GM12878 (cell line): ENCODE results near the gene RUFY3. TPM values are rescaled to one million over a fixed set of nuclear protein-coding genes. Genes with fewer than 3 reads are reported as not detected.

Experiments
- ATAC-seq: fragments of 200-7000 bp; cut with Tn5 transposase; 3 replicates; pipeline ENCODE4 v1.9.1; 2020; ENCODE audit warnings: mild to moderate bottlenecking, moderate library complexity
- BruUV-seq: library from RNA; stranded (reverse); fragments of 400-500 nt; replicated peaks from 2 replicates; lab custom pipeline; 2021; lab: Mats Ljungman, UMichigan
- CTCF ChIA-PET: fragments of 300-600 bp; sonication (Branson Sonifier 250); formaldehyde crosslinking; extraction: SDS; loops from one replicate; lab custom pipeline; 2021; ENCODE audit warnings: inconsistent platforms; lab: Yijun Ruan, JAX
- POLR2A ChIA-PET: fragments of 350-600 bp; formaldehyde crosslinking; extraction: SDS; loops from one replicate; lab custom pipeline; 2021; ENCODE audit warnings: inconsistent platforms; lab: Charles Lee
- RAD21 ChIA-PET: fragments of 300-600 bp; sonication (Branson Sonifier 250); formaldehyde crosslinking; loops from one replicate; lab custom pipeline; 2023; ENCODE audit warnings: antibody characterized with exemption; ENCODE audit not compliant: unreplicated experiment; lab: Charles Lee
- SMC1A ChIA-PET: fragments of 300-600 bp; sonication (Branson Sonifier 250); formaldehyde crosslinking; loops from one replicate; lab custom pipeline; 2023; ENCODE audit not compliant: unreplicated experiment, uncharacterized antibody; lab: Charles Lee
- DNase-seq: peaks from one replicate; pipeline ENCODE4 v3.0.0-alpha.2; 2011; ENCODE audit warnings: low read depth, low spot score
- FAIRE-seq: peaks from 3 replicates; lab custom pipeline; 2011; peaks lifted over from hg19 to GRCh38; lab: Jason Lieb, UNC
- H2AFZ ChIP-seq: 2 replicates; pipeline ENCODE4 v1.6.0; 2011; ENCODE audit warnings: low read depth, low read length, control low read depth; ENCODE audit not compliant: control insufficient read depth
- H3K27ac ChIP-seq: 2 replicates; pipeline ENCODE4 v1.5.1; 2011; ENCODE audit warnings: control low read depth; ENCODE audit not compliant: control insufficient read depth, insufficient read depth
- H3K27me3 ChIP-seq, 2 experiments: replicated peaks in 1 of 2; 2 replicates each; pipeline versions ENCODE4 v1.6.0 to v1.6.1; 2011; ENCODE audit warnings: low read length in 1 of 2; ENCODE audit not compliant: control insufficient read depth in 2 of 2, insufficient read depth in 2 of 2
- H3K36me3 ChIP-seq, 2 experiments: 2 replicates each; pipeline ENCODE4 v1.5.1; 2011; ENCODE audit warnings: low read length in 1 of 2; ENCODE audit not compliant: control insufficient read depth in 2 of 2, insufficient read depth in 2 of 2
- H3K4me1 ChIP-seq: 2 replicates; pipeline ENCODE4 v1.6.1; 2011; ENCODE audit warnings: mild to moderate bottlenecking, low read length, moderate library complexity, mixed read lengths; ENCODE audit not compliant: control insufficient read depth, insufficient read depth
- H3K4me2 ChIP-seq: 2 replicates; pipeline ENCODE4 v1.6.0; 2011; ENCODE audit warnings: control low read depth; ENCODE audit not compliant: control insufficient read depth, insufficient read depth
- H3K4me3 ChIP-seq: fragments of 200-600 bp; sonication (generic); 2 replicates; pipeline ENCODE4 v1.5.1; 2016
- H3K79me2 ChIP-seq: 2 replicates; pipeline ENCODE4 v1.6.0; 2011; ENCODE audit warnings: low read length; ENCODE audit not compliant: control insufficient read depth, insufficient read depth
- H3K9ac ChIP-seq: 2 replicates; pipeline ENCODE4 v1.8.0; 2011; ENCODE audit warnings: low read length, control low read depth, mixed read lengths; ENCODE audit not compliant: control insufficient read depth, insufficient read depth
- H3K9me3 ChIP-seq: replicated peaks from 3 replicates; pipeline ENCODE4 v1.5.1; 2011; ENCODE audit warnings: mild to moderate bottlenecking, low read length; ENCODE audit not compliant: control insufficient read depth, insufficient read depth
- H4K20me1 ChIP-seq: 2 replicates; pipeline ENCODE4 v1.6.0; 2011; ENCODE audit not compliant: control insufficient read depth, insufficient read depth
- ATF2 ChIP-seq: IDR thresholded peaks from 2 replicates; pipeline ENCODE4 v1.6.1; 2012; ENCODE audit warnings: low read length, inconsistent platforms
- BACH1 ChIP-seq: fragments of 450-650 bp; IDR thresholded peaks from 2 replicates; pipeline ENCODE4 v1.6.1; 2017; ENCODE audit warnings: mild to moderate bottlenecking, borderline replicate concordance
- DPF2 ChIP-seq: fragments of 450-650 bp; IDR thresholded peaks from 2 replicates; pipeline ENCODE4 v1.6.1; 2017; ENCODE audit warnings: mild to moderate bottlenecking
- IRF3 ChIP-seq: fragments of 450-650 bp; IDR thresholded peaks from 2 replicates; pipeline ENCODE4 v1.6.1; 2014; ENCODE audit warnings: mild to moderate bottlenecking
- MEF2B ChIP-seq: fragments of 450-650 bp; IDR thresholded peaks from 2 replicates; pipeline ENCODE4 v1.6.1; 2018; ENCODE audit warnings: mild to moderate bottlenecking, moderate library complexity; ENCODE audit not compliant: partially characterized antibody, poor library complexity, severe bottlenecking
- MTA3 ChIP-seq: IDR thresholded peaks from 2 replicates; pipeline ENCODE4 v1.6.1; 2012; ENCODE audit warnings: low read length, inconsistent platforms, borderline replicate concordance
- MYC ChIP-seq: IDR thresholded peaks from 2 replicates; pipeline ENCODE4 v1.6.1; 2011; ENCODE audit warnings: mild to moderate bottlenecking, low read length, moderate library complexity, inconsistent platforms; ENCODE audit not compliant: insufficient read depth, insufficient replicate concordance, insufficient read length, severe bottlenecking
- NBN ChIP-seq: fragments of 450-650 bp; IDR thresholded peaks from 2 replicates; pipeline ENCODE4 v1.6.1; 2016
- NFIC ChIP-seq: IDR thresholded peaks from 2 replicates; pipeline ENCODE4 v1.6.1; 2012; ENCODE audit warnings: low read depth, mild to moderate bottlenecking, inconsistent platforms, low read length, moderate library complexity
- NFYA ChIP-seq: IDR thresholded peaks from 2 replicates; pipeline ENCODE4 v1.6.1; 2011; ENCODE audit warnings: low read depth, mild to moderate bottlenecking, low read length, improper control_type of control experiment, borderline replicate concordance
- PML ChIP-seq: IDR thresholded peaks from 2 replicates; pipeline ENCODE4 v1.6.1; 2012; ENCODE audit warnings: low read length, inconsistent platforms
- PRDM15 ChIP-seq: fragments of 450-650 bp; formaldehyde crosslinking; IDR thresholded peaks from 2 replicates; pipeline ENCODE4 v1.4.0; 2020; ENCODE audit warnings: mild to moderate bottlenecking, moderate library complexity
- RAD21 ChIP-seq: IDR thresholded peaks from 2 replicates; pipeline ENCODE4 v1.6.1; 2011; ENCODE audit warnings: mild to moderate bottlenecking, low read depth, low read length, moderate library complexity; ENCODE audit not compliant: insufficient read depth
- RFX5 ChIP-seq: IDR thresholded peaks from 2 replicates; pipeline ENCODE4 v1.6.1; 2011; ENCODE audit warnings: low read depth, low read length, improper control_type of control experiment
- SP1 ChIP-seq: IDR thresholded peaks from one replicate; pipeline ENCODE4 v1.6.1; 2011; ENCODE audit warnings: low read depth, low read length
- YY1 ChIP-seq: IDR thresholded peaks from 2 replicates; pipeline ENCODE4 v1.6.1; 2011; ENCODE audit warnings: low read depth, mild to moderate bottlenecking, low read length
- WGBS: methylation state at CpG from one replicate; pipeline ENCODE4 v1.1.6; 2016; ENCODE audit warnings: low lambda C conversion rate; ENCODE audit not compliant: insufficient replicate concordance, insufficient coverage; ENCODE audit errors: missing lambda C conversion rate; 5-methylcytosine and 5-hydroxymethylcytosine counted together
- in situ Hi-C: fragments of 300-500 bp; cut with MboI; formaldehyde crosslinking; loops from 9 replicates; pipeline ENCODE4 v1.14.3; 2018; ENCODE audit warnings: mixed read lengths
- intact Hi-C: fragments of 100-400 bp; cut with micrococcal nuclease; formaldehyde crosslinking; loops from one replicate; pipeline ENCODE4 v1.14.2; 2022; ENCODE audit not compliant: unreplicated experiment
- polyA plus RNA-seq, 11 experiments: library from polyadenylated mRNA; depleted of rRNA in 4 of 11; unstranded in 6 of 11; stranded (reverse) in 5 of 11; fragments of >200 nt; fragmentation: Nextera tagmentation in 4 of 11; fragmentation: Illumina TruSeq in 1 of 11; extraction: Ambion mirVana in 4 of 11; extraction: Trizol in 1 of 11; gene quantifications; 1 replicate in 1 of 11; 2 replicates in 10 of 11; pipeline versions ENCODE4 v1.2.1 to v1.2.3, GENCODE V29; 2011 to 2016; ENCODE audit warnings: inconsistent platforms in 2 of 11, missing spikeins in 2 of 11, low read depth in 1 of 11
- total RNA-seq, 4 experiments: library from RNA; depleted of rRNA in 3 of 4; stranded (reverse); fragments of >200 nt in 3 of 4; fragmentation: Illumina TruSeq in 1 of 4; extraction: Trizol in 1 of 4; gene quantifications; 2 replicates each; pipeline versions ENCODE4 v1.2.1 to v1.2.3, GENCODE V29; 2013 to 2021

RUFY3 gene
- total and polyA plus RNA-seq, 10 of the 15 experiments (the other 5 are each of a cell fraction or from before 2014, with no cell fraction given): 5.1 to 28.3 (median 13.1) TPM

DNA sequence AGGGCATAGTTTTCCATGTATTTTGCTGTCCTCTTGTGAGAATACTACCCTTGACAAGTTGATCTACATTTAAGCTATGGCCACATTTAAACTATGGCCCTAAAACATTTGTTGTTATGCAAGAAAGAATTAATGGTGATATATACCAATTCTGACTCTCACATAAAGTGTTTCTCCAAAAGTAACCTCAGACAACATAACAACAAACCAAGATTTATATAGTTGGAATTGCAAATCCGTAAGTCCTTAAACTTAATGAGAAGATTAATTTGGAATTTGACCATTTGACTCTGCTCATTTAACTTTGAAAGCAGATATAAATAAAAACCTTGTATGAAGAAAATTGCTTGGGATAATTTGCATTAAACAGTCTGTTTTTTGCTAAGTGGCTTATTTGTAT, 38.9 kb downstream of the RUFY3 start (continued):
- TF ChIP-seq PRDM15: no peak
- no peak for TF ChIP-seq MYC
- TF ChIP-seq NFIC: no peak

GRCh38 chr4:70761276-70761816, 39.6 kb downstream of the RUFY3 start:
- SMC1A ChIA-PET: interaction anchor here (0.5 to 14.0 kb wide), 4 partner anchors 18 to 578 kb away, joined by 3 to 204 read pairs (median 5); no protein-coding TSS in a partner anchor
- no peak overlapping the region for H3K4me2 ChIP-seq
- H3K4me3 ChIP-seq: no peak overlapping the region
- in situ Hi-C loops: no loop called here
- no peak overlapping the region for H2AFZ ChIP-seq
- CTCF ChIA-PET: interaction anchor here (0.7 to 3.4 kb wide), 4 partner anchors 13 to 109 kb away, joined by 3 to 27 read pairs (median 5); no protein-coding TSS in a partner anchor
- no TSS peak for BruUV-seq
- H4K20me1 ChIP-seq: no peaks in the 10 kb centered on the region
- RAD21 ChIA-PET: interaction anchor here (3.6 kb wide), 1 partner anchor 26 kb away, joined by 17 read pairs; no protein-coding TSS in a partner anchor
- POLR2A ChIA-PET: no interaction called here
- ATAC-seq: no peak
- H3K27me3 ChIP-seq: no peaks in the 10 kb centered on the region
- H3K9ac ChIP-seq: no peak overlapping the region
- no peaks in the 10 kb centered on the region for H3K4me1 ChIP-seq
- H3K79me2 ChIP-seq: no peaks in the 10 kb centered on the region
- H3K36me3 ChIP-seq: no peaks in the 10 kb centered on the region
- H3K27ac ChIP-seq: no peak overlapping the region
- 93% methylated on average over 3 of the region's 3 CpGs for WGBS
- FAIRE-seq: no peak
- H3K9me3 ChIP-seq: no peaks in the 10 kb centered on the region
- no peak for DNase-seq
- intact Hi-C loops: no loop called here
- TF ChIP-seq PML (no peak), YY1 (no peak), SP1 (no peak), ATF2 (no peak), MTA3 (no peak), MEF2B (no peak), RAD21 (no peak), BACH1 (no peak), NBN (no peak), NFYA (no peak), RFX5 (no peak), DPF2 (no peak), IRF3 (no peak)
